ENCODE data around the gene ADPRHL1.

Gene ADPRHL1

DNA sequence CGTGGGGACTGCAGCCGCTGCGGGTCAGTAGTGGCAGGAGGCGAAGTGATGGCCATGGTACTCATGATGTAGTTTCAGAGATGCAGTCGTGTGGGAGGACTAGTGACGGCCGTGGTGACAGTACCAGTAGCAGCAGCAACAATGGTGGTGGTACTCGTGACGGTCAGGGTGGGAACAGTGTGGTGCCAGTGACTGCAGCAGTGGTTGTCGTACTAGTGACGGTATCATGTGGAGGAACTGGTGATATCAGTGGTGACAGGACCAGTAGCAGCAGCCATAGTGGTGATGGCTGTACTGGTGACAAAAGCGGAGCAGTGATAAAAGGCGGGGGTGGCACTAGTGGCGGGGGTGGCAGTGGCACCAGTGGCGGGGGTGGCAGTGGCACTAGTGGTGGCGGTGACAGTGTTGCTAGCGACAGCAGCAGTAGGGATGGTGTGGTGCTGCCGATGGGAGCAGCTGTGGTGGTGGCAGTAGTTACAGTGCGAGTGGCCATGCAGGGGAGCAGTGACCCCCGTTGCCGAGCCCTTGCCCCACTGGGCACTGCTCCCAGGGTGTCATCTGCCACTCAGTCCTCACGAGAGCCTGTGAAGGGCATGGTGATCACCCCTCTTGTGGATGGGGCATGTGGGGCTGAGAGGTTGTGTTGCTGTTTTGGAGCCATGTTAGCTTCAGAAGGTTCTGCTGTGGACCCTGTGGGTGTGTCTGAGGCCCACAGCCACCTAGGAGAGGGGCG lies 22.7 kb downstream of the ADPRHL1 start:
- Histone ChIP-seq H3K4me1 (ENCODE audit: insufficient read depth, insufficient read length) (no peaks in the 10 kb centered on the region), H3K9me3 (ENCODE audit: insufficient read depth, low read length) (no peaks in the 10 kb centered on the region), H3K4me3 (ENCODE audit: insufficient read length, low read depth) (no peak overlapping the region), H3K36me3 (ENCODE audit: insufficient read depth, insufficient read length, low read length) (peaks cover 9% of the 10 kb centered on the region), H3K9ac (ENCODE audit: insufficient read length, low read depth) (no peak overlapping the region), H3K27me3 (ENCODE audit: insufficient read depth, insufficient read length) (no peaks in the 10 kb centered on the region)
- TF ChIP-seq ZNF274 (IDR thresholded peaks at IDR 0.05; ENCODE audit: low read depth, low read length): no peak
- DNase-seq (ENCODE audit: low read depth, low spot score): no peak

DNA sequence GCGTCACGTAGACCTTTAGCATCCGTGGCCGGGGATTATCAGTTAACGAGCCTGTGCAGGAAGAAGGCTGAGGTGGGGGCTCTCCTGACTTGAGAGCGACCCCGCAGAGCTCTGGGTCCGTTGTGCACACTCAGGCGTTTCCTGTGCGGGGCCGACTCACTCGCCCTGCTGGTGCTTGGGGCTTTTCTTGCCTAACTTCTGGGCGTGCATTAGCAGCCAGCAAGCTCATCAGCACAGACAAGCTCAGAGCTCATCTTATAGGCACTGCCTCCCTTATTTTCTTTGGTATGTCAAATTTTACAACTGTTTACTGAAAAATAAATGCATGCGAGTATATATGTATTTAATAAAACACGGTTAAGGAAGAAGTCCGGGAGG lies 23.7 kb downstream of the ADPRHL1 start:
- no peaks in the 10 kb centered on the region for H3K4me1 ChIP-seq (ENCODE audit: insufficient read depth, insufficient read length)
- peaks cover 9% of the 10 kb centered on the region for H3K36me3 ChIP-seq (ENCODE audit: insufficient read depth, insufficient read length, low read length)
- no peak overlapping the region for H3K4me3 ChIP-seq (ENCODE audit: insufficient read length, low read depth)
- H3K27me3 ChIP-seq (ENCODE audit: insufficient read depth, insufficient read length): no peaks in the 10 kb centered on the region
- no peak overlapping the region for H3K9ac ChIP-seq (ENCODE audit: insufficient read length, low read depth)
- DNase-seq (ENCODE audit: low read depth, low spot score): no peak
- no peaks in the 10 kb centered on the region for H3K9me3 ChIP-seq (ENCODE audit: insufficient read depth, low read length)
- TF ChIP-seq SUZ12 (IDR thresholded peaks at IDR 0.05; ENCODE audit: extremely low read depth, insufficient read depth, insufficient read length) (no peak), ZNF274 (IDR thresholded peaks at IDR 0.05; ENCODE audit: low read depth, low read length) (no peak), YY1 (IDR thresholded peaks at IDR 0.05; ENCODE audit: insufficient read depth, insufficient read length) (no peak)

DNA sequence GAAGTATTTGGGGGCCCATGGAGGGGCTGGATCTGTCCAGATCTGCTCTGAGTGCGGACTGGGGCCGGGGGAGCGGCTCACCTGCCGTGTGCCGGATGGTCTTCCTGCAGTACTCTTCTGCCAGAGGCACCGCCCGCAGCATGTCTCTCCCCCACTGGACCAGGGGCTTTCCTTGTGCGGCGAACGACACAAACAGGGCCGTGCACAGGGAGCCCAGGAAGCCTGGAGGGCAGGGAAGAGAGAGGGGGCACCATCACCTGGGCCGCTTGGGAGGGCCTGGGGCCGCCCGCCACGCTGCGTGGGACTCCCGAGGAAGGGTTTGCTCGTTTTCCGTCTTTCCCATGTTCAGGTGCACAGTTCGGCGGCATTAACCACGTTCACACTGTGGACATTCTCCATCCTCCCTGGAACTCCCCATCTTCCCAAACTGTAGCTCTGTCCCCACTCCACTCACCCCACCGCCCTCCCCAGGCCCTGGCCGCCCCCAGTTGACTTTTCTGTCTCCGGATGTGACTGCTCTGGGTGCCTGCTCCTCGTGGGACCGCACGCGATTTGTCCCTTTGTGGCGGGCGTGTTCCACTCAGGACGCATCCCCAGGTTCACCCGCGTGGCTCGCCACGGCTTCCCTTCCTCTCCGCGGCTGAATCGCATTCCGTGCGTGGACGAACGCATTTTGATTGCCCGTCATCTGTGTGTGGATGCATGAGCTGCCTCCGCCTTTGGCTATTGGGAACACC lies 24.2 kb downstream of the ADPRHL1 start:
- TF ChIP-seq YY1 (IDR thresholded peaks at IDR 0.05; ENCODE audit: insufficient read depth, insufficient read length) (no peak), SUZ12 (IDR thresholded peaks at IDR 0.05; ENCODE audit: extremely low read depth, insufficient read depth, insufficient read length) (no peak), ZNF274 (IDR thresholded peaks at IDR 0.05; ENCODE audit: low read depth, low read length) (no peak)
- peaks cover 11% of the 10 kb centered on the region for H3K36me3 ChIP-seq (ENCODE audit: insufficient read depth, insufficient read length, low read length)
- H3K4me3 ChIP-seq (ENCODE audit: insufficient read length, low read depth): no peak overlapping the region
- no peak overlapping the region for H3K9ac ChIP-seq (ENCODE audit: insufficient read length, low read depth)
- H3K27me3 ChIP-seq (ENCODE audit: insufficient read depth, insufficient read length): no peaks in the 10 kb centered on the region
- no peaks in the 10 kb centered on the region for H3K9me3 ChIP-seq (ENCODE audit: insufficient read depth, low read length)
- H3K4me1 ChIP-seq (ENCODE audit: insufficient read depth, insufficient read length): no peaks in the 10 kb centered on the region
- DNase-seq (ENCODE audit: low read depth, low spot score): no peak

DNA sequence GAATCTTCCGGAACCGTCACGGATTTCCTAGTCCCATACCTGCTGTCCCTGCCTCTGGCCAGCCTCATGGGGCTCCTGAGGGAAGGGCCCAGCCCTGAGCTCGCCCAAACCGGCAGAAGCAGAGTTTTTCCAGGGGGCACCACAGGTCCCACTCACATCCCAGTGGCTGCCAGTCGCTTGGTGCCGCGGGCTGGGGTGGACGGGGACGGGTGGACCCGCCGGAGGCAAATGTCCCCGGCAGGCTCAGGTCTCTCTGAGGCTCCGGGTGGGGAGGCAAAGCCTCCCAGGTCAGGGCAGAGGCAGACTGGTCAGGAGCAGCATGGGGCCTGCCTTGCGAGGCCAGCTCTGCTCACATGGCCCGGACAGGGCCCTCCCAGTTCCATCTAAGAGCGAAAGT lies 24.8 kb downstream of the ADPRHL1 start:
- DNase-seq (ENCODE audit: low read depth, low spot score): no peak
- TF ChIP-seq YY1 (IDR thresholded peaks at IDR 0.05; ENCODE audit: insufficient read depth, insufficient read length) (no peak), ZNF274 (IDR thresholded peaks at IDR 0.05; ENCODE audit: low read depth, low read length) (no peak), SUZ12 (IDR thresholded peaks at IDR 0.05; ENCODE audit: extremely low read depth, insufficient read depth, insufficient read length) (no peak)
- H3K27me3 ChIP-seq (ENCODE audit: insufficient read depth, insufficient read length): no peaks in the 10 kb centered on the region
- no peak overlapping the region for H3K4me3 ChIP-seq (ENCODE audit: insufficient read length, low read depth)
- no peak overlapping the region for H3K9ac ChIP-seq (ENCODE audit: insufficient read length, low read depth)
- peaks cover 13% of the 10 kb centered on the region for H3K36me3 ChIP-seq (ENCODE audit: insufficient read depth, insufficient read length, low read length)
- H3K4me1 ChIP-seq (ENCODE audit: insufficient read depth, insufficient read length): peaks cover 3% of the 10 kb centered on the region
- no peaks in the 10 kb centered on the region for H3K9me3 ChIP-seq (ENCODE audit: insufficient read depth, low read length)

DNA sequence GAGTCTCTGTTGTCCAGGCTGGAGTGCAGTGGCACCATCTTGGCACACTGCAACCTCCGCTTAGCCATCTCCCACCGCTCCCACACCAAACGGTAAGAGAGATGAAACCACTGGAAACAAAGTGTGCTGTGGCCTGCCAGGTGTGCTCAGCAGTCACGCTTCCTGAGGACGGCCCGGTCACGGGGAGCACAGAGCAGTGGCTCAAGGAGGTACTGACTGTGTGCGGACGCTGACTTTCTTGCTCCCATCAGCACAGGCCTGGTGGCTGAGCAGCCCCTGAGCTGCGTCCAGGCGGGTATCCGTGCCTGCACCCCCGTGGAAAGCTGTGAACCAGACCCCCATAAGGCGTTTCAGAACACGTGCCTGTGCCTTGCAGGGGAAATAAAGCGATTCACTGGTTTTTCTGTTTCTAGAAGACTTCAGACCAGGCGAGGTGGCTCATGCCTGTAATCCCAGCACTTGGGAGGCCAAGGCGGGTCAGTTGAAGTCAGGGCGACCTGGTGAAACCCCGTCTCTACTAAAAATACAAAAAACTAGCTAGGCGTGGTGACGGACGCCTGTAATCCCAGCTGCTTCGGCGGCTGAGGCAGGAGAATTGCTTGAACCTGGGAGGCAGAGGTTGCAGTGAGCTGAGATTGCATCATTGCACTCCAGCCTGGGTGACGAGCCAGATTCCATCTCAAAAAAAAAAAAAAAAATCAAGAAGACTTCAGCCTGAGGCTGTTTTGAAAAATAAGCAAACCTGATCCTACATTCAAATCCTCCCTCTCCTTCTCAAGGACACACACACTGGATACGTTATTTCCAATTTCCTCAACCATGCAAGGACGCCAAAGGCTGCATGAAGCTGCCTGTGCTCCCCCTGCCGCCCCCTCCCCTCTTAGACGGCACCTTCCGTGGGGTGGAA lies 25.5 kb downstream of the ADPRHL1 start:
- no peaks in the 10 kb centered on the region for H3K9me3 ChIP-seq (ENCODE audit: insufficient read depth, low read length)
- H3K36me3 ChIP-seq (ENCODE audit: insufficient read depth, insufficient read length, low read length): peaks cover 13% of the 10 kb centered on the region
- peaks cover 6% of the 10 kb centered on the region for H3K4me1 ChIP-seq (ENCODE audit: insufficient read depth, insufficient read length)
- H3K9ac ChIP-seq (ENCODE audit: insufficient read length, low read depth): no peak overlapping the region
- no peaks in the 10 kb centered on the region for H3K27me3 ChIP-seq (ENCODE audit: insufficient read depth, insufficient read length)
- no peak for TF ChIP-seq YY1 (IDR thresholded peaks at IDR 0.05; ENCODE audit: insufficient read depth, insufficient read length)
- no peak for TF ChIP-seq ZNF274 (IDR thresholded peaks at IDR 0.05; ENCODE audit: low read depth, low read length)
- no peak for TF ChIP-seq SUZ12 (IDR thresholded peaks at IDR 0.05; ENCODE audit: extremely low read depth, insufficient read depth, insufficient read length)
- no peak overlapping the region for H3K4me3 ChIP-seq (ENCODE audit: insufficient read length, low read depth)
- no peak for DNase-seq (ENCODE audit: low read depth, low spot score)

- TF ChIP-seq ZNF274 (IDR thresholded peaks at IDR 0.05; ENCODE audit: low read depth, low read length): no peak
- TF ChIP-seq SUZ12 (IDR thresholded peaks at IDR 0.05; ENCODE audit: extremely low read depth, insufficient read depth, insufficient read length): no peak
- TF ChIP-seq YY1 (IDR thresholded peaks at IDR 0.05; ENCODE audit: insufficient read depth, insufficient read length): no peak
- Histone ChIP-seq H3K36me3 (ENCODE audit: insufficient read depth, insufficient read length, low read length) (peaks cover 13% of the 10 kb centered on the region), H3K4me3 (ENCODE audit: insufficient read length, low read depth) (no peak overlapping the region), H3K9ac (ENCODE audit: insufficient read length, low read depth) (no peak overlapping the region), H3K4me1 (ENCODE audit: insufficient read depth, insufficient read length) (peaks cover 15% of the 10 kb centered on the region), H3K27me3 (ENCODE audit: insufficient read depth, insufficient read length) (no peaks in the 10 kb centered on the region), H3K9me3 (ENCODE audit: insufficient read depth, low read length) (no peaks in the 10 kb centered on the region)
- no peak for DNase-seq (ENCODE audit: low read depth, low spot score)
Measured at GRCh38 chr13:113426591-113426986, 26.7 kb downstream of the ADPRHL1 start.
